NCI-H82 (cell line): Measurements from ENCODE around the gene B4GALT5.
"Not testable (repeated sequence)": the region's sequence is repeated elsewhere in the genome, so short reads cannot be mapped to it uniquely, and the experiment has no call there.

Source experiments
- DNase-seq: peaks from one replicate; lab custom pipeline; 2025; lab: John Stamatoyannopoulos, UW

B4GALT5 gene, protein sequence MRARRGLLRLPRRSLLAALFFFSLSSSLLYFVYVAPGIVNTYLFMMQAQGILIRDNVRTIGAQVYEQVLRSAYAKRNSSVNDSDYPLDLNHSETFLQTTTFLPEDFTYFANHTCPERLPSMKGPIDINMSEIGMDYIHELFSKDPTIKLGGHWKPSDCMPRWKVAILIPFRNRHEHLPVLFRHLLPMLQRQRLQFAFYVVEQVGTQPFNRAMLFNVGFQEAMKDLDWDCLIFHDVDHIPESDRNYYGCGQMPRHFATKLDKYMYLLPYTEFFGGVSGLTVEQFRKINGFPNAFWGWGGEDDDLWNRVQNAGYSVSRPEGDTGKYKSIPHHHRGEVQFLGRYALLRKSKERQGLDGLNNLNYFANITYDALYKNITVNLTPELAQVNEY

DNA sequence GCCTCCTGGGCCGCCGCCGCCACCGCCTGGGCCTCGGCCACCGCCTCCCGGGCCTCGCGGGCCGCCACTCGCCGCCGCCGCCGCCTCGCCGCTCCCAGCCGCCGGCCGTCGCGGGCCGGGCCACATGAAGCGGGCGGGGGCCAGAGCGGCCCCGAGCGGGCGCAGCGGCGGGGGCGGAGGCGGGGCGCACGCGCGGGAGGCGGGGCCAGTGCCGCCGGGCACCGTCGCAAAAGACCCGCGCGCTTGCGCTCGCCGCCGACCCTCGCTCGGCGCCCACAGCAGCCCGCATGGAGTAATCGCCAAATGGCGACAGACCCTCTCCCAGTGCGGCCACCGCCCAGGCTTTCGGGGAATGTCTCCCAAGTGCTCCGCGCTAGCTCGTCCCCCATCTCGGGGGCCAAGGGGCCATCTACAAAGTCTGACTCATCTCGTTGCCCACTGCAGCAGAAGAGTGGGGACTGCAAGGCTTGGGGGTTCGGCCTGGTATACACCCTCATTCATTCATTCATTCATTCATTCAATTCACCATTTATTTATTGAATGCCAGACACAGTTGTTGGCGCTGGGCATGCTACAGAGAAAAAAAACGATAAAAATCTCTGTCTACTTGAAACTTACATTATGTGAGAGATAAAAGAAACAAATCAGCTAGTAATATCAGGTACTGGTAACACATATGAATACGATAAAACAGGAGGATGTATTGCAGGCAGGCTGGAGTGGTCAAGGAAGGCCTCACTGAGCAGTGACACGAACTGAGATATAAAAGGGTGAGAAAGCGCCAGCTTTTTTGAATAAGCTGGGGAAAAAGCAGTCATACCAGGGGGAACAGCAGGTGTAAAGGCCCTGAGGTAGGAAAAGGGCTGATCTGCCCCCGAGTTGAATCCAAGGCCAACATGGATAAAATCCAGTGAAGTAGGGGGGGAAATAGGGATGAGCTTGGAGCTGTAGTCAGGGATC lies at the start of gene B4GALT5:
TSS of gene B4GALT5 (minus strand) at position 126 of the 960 bp plus-strand sequence. CDS start 188 bp downstream, outside the sequence.
- DNase-seq = peak; percentile 97

DNA sequence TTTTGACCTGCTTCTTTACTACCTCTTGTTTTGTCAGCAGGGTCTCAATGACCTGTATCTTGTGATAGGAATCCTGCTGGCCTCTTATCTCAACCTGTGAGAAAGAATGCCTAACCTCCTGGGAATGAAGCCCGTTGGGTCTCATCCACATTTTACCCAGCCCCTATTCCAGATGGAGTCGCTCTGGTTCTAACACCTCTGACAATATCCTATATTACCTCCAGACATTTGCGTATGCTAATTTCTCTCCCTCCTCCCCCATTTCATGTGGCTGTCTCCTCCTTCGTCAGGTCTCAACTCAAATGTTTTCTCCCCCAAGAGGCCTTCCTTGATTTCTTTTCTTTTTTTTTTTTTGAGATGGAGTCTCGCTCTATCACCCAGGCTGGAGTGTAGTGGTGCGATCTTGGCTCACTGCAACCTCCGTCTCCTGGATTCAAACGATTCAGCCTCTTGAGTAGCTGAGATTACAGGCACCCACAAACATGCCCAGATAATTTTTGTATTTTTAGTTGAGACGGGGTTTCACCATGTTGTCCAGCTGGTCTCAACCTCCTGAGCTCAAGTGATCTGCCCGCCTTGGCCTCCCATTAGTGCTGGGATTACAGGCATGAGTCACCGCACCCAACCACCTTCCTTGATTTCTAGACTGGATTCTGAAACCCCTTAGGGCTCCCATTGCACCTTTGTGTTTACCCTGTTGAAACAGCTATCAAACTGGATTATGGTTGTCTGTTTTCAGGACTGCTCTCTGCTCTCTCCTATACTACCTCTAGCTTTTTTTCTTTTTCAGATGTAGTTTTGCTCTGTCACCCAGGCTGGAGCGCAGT lies 49.5 kb upstream of the B4GALT5 start:
- DNase-seq = peak; percentile 73

DNA sequence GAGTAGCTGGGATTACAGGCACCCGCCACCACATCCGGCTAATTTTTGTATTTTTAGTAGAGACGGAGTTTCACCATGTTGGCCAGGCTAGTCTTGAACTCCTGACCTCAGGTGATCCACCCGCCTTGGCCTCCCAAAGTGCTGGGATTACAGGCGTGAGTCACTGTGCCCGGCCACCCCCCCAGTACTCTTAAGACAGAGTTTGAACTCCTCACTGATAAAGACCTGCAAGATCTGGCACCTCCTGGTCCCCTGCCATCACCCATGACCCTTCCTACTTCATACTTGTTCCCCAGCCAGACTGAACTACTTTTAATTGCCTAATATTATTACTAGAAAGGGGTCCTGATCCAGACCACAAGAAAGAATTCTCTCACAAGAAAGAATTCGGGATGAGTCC lies 48.2 kb upstream of the B4GALT5 start:
- not testable (repeated sequence) for DNase-seq

DNA sequence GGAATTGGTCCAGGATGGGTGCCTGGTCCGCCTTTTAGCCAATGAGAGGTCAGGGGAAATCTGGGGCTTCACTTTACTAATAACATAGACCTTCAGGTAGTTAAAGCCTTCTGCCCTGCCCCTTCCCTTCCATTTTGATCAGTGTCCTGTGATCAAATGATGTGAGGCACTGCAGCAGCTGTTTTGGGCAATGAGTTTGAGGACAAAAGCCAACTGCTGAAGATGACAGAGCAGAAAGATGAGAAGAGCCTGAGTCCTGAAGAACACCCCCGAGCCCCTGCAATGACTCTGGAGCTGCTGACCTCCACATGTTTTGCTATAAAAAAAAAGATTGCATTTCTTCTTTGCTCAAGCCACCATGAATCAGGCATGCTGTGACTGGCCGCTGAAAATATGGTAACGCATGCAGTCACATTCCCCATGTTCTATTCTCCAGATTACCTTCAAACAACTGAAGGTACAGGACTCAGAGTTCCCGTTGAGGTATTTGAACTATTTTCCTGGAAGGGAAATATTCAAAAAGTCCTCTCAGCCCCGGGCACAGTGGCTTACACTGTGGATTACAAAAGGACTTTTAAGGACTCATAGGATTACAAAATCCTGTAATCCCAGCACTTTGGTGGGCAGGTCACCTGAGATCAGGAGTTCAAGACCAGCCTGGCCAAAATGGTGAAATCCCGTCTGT lies 45.7 kb upstream of the B4GALT5 start:
- DNase-seq = no peak

DNA sequence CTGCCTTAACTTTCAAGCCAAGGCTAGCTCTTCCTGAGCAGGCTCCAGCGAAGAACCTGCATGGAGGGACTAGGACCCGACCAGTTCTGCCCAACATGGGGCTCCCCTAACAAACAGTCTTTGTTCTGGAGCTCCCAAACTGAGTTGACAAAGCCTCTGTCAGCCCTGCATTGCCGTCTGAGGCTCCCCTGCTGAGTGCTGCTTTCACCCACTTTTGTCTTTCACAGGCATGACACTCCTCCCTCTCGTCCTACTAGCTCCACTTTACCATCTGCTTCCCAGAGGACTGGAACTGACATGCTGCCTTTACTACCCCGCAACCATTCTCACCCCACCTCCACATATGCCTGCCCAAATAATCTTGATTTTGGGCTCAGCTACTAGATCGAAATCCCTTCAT lies 45.1 kb upstream of the B4GALT5 start:
- no peak for DNase-seq

DNA sequence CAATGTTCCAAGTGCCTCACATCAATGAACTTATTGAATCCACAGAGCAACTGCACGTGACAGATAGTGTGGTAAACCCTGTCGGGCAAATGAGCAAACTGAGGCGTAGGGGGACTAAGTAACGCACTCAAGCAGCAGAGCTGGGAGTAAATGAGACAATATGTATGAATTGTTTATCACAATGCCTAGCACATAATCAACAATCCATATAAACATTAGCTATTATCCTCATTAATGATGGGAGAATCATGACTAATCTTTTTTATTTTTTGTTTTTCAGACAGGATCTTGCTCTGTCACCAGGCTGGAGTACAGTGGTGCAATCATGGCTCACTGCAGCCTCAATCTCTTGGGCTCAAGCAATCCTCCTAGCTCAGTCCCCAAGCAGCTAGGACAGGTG lies 43.9 kb upstream of the B4GALT5 start:
- DNase-seq = no peak

DNA sequence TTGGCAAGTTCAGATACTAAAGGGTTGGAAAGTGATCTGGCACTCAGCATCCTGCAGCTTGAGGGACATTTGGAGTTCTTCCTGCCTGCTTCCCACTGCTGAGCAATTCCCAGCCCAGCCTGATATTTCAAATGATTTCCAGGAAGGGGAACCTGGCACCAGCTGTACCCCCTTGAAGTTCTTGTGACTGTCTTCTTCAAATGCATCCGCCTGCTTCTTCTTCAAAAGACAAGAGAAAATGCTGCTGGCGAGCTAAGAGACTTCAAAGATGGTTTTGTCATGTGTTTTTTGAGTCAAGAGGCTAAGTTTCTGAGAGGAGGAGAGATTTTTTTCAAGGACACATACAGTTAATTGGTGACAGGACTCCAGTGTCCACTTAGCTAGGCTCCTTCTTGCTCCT lies 42.6 kb upstream of the B4GALT5 start:
- DNase-seq = no peak

DNA sequence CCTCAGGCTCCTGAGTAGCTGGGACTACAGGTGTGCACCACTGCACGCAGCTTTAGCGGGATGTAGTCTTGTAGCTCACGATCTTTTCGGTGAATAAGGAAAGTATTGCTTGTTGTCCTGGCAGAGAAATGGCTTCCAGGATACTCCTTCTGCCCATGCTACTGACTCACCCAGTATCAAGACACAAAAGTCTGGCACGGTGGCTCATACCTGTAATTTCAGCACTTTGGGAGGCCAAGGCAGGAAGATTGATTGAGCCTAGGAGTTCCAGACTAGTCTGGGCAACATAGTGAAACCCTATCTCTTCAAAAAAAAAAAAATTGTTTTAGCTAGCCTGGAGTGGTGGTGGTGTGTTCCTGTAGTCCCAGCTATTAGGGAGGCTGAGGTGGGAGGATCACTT lies 40.9 kb upstream of the B4GALT5 start:
- no peak for DNase-seq

DNA sequence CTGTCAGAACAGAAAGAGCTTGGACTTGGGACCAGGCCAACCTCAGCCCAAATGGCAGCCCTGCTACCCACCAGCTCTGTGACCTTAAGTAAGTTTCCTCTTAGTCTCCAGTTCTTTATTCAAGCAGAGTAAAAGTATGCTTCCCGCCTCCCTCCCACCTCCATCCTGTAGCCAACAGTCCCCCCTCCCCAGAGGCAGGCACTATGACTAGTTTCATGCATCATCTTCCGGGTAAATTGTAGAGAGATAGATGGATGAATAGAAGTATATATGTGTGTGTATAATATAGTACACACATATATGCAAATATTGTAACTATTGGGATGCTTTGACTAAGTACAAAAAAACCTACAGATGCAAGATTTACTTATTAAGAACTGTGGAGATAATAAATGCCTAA lies 39.5 kb upstream of the B4GALT5 start:
- DNase-seq = no peak

DNA sequence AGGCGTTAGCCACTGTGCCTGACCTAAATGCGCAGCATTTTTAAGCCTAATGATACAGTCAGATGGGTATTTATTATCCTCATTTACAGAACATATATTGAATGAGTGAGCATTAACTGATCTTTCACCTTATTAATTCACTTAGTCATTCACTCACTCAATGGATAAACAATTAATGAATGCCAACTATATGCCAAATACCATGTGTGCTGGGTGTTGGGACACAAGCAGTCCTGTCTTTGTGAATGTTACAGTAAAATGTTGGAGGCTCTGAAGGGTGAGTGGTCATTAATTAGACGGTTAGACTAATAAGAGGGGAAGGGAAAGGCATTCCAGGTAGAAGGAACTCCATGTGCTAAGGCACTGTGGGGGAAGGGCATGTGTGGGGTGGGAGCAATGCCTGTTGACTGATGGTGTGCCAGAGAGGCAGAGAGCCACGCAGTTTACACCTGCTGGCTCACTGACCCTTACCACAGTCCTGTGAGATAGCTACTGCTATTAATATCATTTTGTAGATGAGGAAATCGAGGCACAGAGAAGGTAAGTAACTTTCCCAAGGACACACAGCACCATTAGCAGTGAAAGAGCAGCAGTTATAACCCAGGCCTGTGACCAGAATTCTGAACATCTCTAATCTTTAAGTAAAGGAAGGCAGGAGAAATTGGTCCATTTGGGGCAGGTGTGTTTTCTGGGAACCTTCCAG lies 38.7 kb upstream of the B4GALT5 start:
- DNase-seq = no peak

DNA sequence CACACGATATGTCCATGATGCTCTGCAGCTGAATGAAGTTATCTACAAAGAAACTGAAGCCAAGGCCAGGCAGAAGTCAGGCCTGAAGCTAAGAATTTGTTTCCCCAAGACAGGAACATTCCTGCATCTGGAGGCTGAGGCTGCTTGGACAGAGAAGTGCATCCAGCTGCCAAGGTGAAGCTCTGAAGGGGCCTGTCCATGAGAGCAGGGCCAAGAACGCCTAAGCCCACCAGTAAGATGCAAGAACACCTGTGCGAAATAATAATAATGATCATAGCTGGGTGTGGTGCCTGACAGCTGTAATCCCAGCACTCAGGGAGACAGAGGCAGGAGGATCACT lies 37.7 kb upstream of the B4GALT5 start:
- DNase-seq = no peak

DNA sequence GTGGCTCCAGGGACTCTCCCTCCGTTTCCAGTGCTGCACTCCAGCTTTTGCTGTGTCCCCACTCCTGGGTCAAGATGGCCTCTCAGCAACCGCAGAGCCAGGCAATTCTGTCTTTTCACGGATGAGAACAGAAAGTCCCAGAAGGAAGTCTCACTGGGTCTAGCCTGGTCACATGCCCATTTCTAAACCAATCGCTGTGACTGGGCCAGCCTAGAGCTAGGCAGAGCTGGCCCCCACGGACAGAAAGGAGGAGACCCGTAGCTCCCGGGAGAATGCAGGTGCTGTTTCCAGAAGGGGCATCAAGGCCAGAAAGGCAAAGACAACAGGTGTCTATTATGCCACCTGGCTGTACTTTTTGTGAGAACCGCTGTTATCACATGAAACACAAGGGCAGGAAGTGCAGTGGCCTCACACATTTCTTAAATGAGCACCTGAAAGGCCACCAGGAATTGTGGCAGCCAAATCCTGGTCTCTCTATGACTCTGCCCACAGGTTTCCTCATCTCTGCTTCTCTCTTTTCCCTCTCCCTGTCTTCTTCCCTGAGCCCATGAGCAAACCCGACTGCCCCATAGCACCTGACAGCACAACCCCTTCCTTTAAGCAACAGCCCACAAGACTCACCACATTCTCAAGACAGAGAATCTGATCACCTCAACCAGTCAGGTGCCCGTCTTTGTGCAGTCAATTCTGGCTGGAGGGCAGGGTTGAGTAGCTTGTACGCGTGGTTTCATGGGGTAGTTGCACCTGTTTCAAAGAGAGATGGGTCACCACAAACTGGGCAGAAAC lies 37.1 kb upstream of the B4GALT5 start:
- no peak for DNase-seq

DNA sequence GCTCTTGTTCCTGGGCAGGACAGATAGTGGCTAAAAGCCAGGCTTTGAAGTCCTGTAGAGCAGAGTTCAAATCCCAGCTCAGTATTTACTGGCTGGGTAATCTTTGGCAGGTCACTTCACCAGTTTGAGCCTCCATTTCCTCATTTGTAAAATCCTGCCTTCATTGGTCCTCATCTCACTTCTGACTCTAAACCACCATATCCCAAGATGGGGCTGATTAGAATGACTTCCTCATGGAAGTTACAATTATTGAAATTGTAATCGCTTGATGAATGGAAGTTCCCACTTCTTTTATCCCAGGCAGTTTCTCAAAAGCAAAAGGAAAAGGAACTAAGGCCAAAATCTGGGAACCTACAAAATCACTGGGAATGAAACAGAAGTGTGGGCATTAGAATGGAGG lies 35.9 kb upstream of the B4GALT5 start:
- DNase-seq = no peak

DNA sequence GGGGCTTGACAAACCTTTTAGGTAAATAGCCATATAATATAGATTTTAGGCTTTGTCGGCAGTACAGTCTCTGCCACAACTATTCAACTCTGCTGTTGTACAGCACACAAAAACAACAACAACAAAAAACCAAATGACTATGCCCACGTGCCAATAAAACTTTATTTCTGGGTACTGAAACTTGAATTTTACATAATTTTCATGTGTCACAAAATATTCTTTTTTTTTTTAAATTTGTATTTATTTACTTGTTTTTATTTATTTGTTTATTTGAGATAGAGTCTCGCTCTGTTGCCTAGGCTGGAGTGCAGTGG lies 34.8 kb upstream of the B4GALT5 start:
- DNase-seq = no peak

DNA sequence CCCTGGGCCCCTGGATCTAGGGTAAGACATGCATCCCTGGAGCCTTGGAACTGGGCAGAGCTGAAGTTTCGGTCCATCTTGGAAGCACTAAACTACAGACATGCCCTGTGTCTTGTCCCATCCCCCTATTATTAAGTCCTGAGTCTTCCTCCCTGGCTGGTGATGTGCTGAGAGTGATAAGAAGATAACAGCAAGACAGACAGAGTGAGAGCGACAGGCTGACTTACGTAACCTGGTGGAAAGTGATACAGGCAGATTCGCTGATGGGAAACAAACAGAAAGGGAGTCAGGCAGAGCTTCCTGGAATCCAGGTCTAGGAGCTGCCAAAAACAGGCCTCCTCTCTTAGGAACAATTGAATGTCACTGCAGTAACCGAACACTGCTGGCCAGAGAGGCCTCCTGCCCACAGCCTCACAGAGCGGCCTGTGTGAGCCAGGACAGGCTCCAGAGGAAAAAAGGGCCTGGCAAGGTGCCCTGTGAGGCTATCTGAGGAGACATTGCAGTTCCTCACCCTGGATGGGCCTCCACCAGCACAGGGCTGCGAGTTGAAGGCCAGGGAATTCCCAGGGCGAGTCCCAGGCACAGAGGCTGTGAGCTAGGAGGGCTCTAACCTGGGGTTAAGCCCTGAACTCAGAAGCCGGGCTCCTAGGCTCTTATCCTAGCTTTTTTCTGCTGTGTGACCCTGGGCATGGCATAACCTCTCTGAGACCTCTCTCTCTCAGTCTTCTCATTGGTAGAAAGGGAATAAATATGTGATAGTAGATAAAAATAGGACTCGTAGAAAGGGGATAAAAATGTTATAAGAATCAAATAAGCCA lies 34.2 kb upstream of the B4GALT5 start:
- no peak for DNase-seq

DNA sequence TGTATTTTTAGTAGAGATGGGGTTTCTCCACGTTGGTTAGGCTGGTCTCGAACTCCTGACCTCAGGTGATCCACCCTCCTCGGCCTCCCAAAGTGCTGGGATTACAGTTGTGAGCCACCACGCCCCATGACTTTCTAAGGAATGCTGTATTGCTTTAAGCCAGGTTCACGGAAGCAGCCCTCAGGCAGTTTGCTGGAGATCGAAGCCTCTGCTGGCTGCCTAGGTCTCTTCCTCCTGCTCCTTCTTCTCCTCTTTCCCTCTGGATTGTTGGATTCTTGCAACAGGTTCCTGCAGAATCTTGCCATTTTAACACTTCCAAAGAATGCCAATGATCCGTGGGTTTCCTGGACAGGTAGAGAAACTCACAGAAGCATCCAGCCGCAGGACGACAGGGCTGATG lies 29.3 kb upstream of the B4GALT5 start:
- no peak for DNase-seq

DNA sequence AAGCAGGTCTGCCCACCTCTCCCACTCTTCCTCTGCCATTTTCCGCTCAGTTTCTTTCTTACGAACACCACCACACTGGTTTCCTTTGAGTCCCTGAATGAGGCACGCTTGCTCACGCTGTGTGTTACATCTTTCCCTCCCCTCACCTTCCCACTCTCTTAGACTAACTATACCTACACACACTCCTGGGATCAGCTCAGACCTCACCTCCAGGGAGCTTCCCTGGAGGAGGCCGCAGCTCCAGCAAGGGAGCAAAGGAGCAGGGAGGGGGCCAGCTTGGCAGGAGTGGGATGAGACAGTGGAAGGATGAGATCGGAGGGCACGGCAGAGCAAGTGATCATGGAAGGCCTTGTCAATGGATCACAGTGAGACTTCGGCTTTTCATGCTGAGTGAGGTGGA lies 28.3 kb upstream of the B4GALT5 start:
- DNase-seq = no peak

DNA sequence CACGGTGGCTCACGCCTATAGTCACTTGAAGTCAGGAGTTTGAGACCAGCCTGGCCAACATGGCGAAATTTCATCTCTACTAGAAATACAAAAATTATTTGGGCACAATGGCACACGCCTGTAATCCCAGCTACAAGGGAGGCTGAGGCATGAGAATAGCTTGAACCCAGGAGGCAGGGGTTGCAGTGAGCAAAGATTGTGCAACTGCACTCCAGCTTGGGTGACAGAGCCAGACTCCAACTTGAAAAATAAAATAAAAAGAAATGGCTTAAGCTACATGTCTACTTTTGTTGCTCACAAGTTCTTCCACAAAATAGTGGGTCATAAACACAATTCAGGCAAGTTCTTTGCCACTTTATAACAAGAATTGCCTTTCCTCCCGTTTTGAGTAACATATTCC lies 27.1 kb upstream of the B4GALT5 start:
- DNase-seq = no peak

DNA sequence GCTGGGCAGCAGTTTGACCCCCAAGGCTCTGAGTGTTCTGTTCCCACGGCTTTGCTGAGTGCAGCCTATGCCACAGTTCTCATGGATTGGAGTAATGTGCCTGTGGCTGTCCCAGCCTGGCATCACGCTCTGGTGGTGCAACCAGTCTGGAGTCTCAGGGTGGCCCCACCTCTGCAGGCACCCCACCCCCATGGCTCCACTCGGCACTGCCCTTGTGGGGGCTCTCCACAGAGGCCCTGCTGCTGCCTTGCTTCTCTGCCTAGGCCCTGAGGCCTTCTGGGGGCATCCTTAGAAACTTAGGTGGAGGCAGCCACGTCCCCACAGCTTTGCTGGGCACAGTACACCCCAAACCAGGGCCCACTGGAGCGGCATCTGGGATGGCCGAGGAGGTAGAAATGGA lies 25.4 kb upstream of the B4GALT5 start:
- DNase-seq = no peak

DNA sequence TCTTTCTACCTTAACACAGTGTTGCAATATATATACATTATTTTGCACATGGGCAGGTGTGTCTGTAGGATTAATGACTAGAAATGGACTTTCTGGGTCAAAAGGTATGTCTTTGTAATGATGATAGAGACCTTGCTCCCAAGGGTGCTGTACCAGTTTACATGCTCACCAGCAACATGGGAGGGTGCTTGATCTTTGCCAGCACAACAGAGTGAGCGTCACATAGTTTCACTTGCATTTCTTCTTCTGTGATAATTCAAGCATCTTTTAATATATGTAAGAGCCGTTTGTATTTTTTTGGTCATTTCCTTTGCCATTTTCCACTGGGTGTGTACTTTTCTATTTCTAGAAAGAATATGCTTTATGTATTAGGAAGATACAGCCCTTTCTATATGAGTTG lies 23.6 kb upstream of the B4GALT5 start:
- no peak for DNase-seq
